A673 (cell line): ENCODE measurements around the gene SDR39U1.

Source experiments
- CTCF ChIP-seq: fragments of 300-800, 200-600 bp; sonication (generic); conservative IDR thresholded peaks from 2 replicates; pipeline ENCODE4 v1.5.1; 2017; ENCODE audit warnings: low read depth, mild to moderate bottlenecking, antibody characterized with exemption, low read length, moderate library complexity, mixed read lengths
- EZH2 ChIP-seq: fragments of 200-600 bp; sonication (generic); IDR thresholded peaks from 2 replicates; pipeline ENCODE4 v1.6.1; 2017; ENCODE audit warnings: borderline replicate concordance, low read depth, mild to moderate bottlenecking, mixed read lengths, antibody characterized with exemption, low read length; ENCODE audit not compliant: poor library complexity, severe bottlenecking

GRCh38 chr14:24463884-24464785 is 21.6 kb upstream of the SDR39U1 start:
- TF ChIP-seq CTCF (no peak), EZH2 (no peak)
